RWPE2 (cell line): ENCODE measurements around the gene ZBED2.

ENCODE experiments used
- ATAC-seq: fragments of 200-7000 bp; cut with Tn5 transposase; 3 replicates; pipeline ENCODE4 v1.9.1; 2021; ENCODE audit warnings: low read depth
- DNase-seq: peaks from one replicate; pipeline ENCODE4 v3.0.0-alpha.2; 2020; ENCODE audit warnings: low spot score
- H3K27ac ChIP-seq: fragments of 450-650 bp; 2 replicates; pipeline ENCODE4 v1.5.1; 2017; ENCODE audit warnings: mild to moderate bottlenecking; ENCODE audit not compliant: poor library complexity, severe bottlenecking
- H3K27me3 ChIP-seq: fragments of 250-450 bp; sonication (Bioruptor Pico); 2 replicates; pipeline ENCODE4 v1.5.1; 2021; ENCODE audit warnings: mild to moderate bottlenecking, moderate library complexity; ENCODE audit not compliant: insufficient read depth, poor library complexity, severe bottlenecking
- H3K36me3 ChIP-seq: fragments of 250-450 bp; sonication (Bioruptor Pico); 2 replicates; pipeline ENCODE4 v1.5.1; 2020; ENCODE audit warnings: low read depth, mild to moderate bottlenecking, moderate library complexity
- H3K4me1 ChIP-seq: fragments of 250-450 bp; sonication (Bioruptor Pico); 2 replicates; pipeline ENCODE4 v1.5.1; 2021; ENCODE audit warnings: mild to moderate bottlenecking, moderate library complexity; ENCODE audit not compliant: insufficient read depth, poor library complexity, severe bottlenecking
- H3K4me3 ChIP-seq: fragments of 250-450 bp; sonication (Bioruptor Pico); 2 replicates; pipeline ENCODE4 v1.5.1; 2021; ENCODE audit warnings: mild to moderate bottlenecking, moderate library complexity; ENCODE audit not compliant: severe bottlenecking
- H3K9me3 ChIP-seq: fragments of 250-450 bp; sonication (Bioruptor Pico); 2 replicates; pipeline ENCODE4 v1.5.1; 2021; ENCODE audit warnings: mild to moderate bottlenecking, moderate library complexity; ENCODE audit not compliant: severe bottlenecking
- CTCF ChIP-seq: fragments of 450-650 bp; IDR thresholded peaks from one replicate; pipeline ENCODE4 v1.5.1; 2017; ENCODE audit warnings: mild to moderate bottlenecking, moderate library complexity; ENCODE audit not compliant: poor library complexity, severe bottlenecking

Gene ZBED2

GRCh38 chr3:111617406-111617805 lies 22.3 kb upstream of the ZBED2 start:
- no peak for ATAC-seq

DNA sequence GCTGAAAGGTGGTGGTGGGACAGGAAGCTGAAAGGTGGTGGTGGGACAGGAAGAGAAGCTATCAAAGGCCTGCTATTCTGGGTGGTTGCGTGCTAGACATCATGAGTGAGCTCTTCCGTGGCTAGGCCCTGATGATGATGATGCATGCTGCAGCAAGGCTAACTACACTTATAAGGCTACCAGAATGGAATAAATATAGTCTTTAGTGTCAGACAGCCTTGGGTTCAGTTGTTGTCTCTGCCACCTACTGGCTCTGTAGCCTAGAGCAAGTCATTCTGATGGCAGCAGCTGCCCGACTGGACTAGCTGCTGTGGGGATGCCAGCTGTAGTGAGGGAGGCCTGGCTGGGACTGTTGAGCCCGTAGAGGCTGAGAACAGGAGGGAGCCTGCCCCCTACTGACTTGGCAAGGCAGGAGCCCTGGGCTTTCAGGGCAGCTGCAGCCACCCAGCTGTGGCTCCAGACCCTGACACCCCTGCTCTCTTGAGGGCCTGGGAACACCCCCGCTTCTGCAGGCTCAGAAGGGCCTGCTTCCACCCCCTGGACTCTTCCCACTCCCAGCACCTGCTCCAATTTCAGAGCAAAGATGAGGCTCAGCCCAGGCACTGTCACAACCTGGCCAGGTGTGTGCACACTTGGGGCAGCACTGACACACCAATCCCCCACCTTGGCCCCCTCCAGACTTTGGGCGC lies 21.4 kb upstream of the ZBED2 start:
- no peaks in the 10 kb centered on the region for H3K36me3 ChIP-seq

More at GRCh38 chr3:111617406-111617805, 22.3 kb upstream of the ZBED2 start:
- no peak for DNase-seq
- Histone ChIP-seq H3K27ac (peak overlapping the region; percentile 11), H3K9me3 (no peaks in the 10 kb centered on the region), H3K4me1 (peaks cover 6% of the 10 kb centered on the region), H3K4me3 (no peak overlapping the region), H3K27me3 (no peaks in the 10 kb centered on the region), H3K36me3 (no peaks in the 10 kb centered on the region)
- no peak for TF ChIP-seq CTCF

DNA sequence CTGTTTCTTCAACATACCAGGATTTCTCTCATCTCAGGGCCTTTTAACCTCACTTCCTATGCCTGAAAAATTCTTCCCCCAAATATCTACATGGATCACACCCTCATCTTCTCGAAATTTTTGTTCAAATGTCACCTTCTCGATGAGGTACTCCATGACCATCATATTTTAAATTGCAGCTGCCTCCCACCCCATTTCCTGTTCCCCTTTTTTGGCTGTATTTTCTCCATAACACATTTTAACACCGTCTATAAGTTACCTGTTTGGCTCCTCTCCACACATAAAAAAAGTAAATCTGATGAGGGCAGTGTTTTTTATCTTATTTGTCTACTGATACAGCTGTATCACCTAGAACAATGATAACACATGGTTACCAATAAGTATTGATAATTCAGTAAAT lies 20.7 kb upstream of the ZBED2 start:
- no peak for ATAC-seq
- no peak overlapping the region for H3K27ac ChIP-seq
- no peaks in the 10 kb centered on the region for H3K27me3 ChIP-seq
- no peak for DNase-seq
- H3K9me3 ChIP-seq = no peaks in the 10 kb centered on the region
- no peak for TF ChIP-seq CTCF
- H3K4me1 ChIP-seq = peaks cover 11% of the 10 kb centered on the region
- H3K4me3 ChIP-seq = no peak overlapping the region
- H3K36me3 ChIP-seq = no peaks in the 10 kb centered on the region

More for the DNA sequence above, 21.4 kb upstream of the ZBED2 start:
- no peaks in the 10 kb centered on the region for H3K9me3 ChIP-seq
- H3K27ac ChIP-seq = no peak overlapping the region
- H3K4me3 ChIP-seq = no peak overlapping the region
- peaks cover 6% of the 10 kb centered on the region for H3K4me1 ChIP-seq
- no peaks in the 10 kb centered on the region for H3K27me3 ChIP-seq
- no peak for TF ChIP-seq CTCF
- ATAC-seq (peak; percentile 26; the same call in 1 of the 3 replicates), DNase-seq (no peak)

- DNase-seq (no peak), ATAC-seq (no peak)
- Histone ChIP-seq H3K36me3 (no peaks in the 10 kb centered on the region), H3K27me3 (no peaks in the 10 kb centered on the region), H3K27ac (no peak overlapping the region), H3K4me1 (peaks cover 20% of the 10 kb centered on the region), H3K9me3 (no peaks in the 10 kb centered on the region), H3K4me3 (no peak overlapping the region)
- TF ChIP-seq CTCF = no peak
Observed at GRCh38 chr3:111613294-111613693, 18.1 kb upstream of the ZBED2 start.

DNA sequence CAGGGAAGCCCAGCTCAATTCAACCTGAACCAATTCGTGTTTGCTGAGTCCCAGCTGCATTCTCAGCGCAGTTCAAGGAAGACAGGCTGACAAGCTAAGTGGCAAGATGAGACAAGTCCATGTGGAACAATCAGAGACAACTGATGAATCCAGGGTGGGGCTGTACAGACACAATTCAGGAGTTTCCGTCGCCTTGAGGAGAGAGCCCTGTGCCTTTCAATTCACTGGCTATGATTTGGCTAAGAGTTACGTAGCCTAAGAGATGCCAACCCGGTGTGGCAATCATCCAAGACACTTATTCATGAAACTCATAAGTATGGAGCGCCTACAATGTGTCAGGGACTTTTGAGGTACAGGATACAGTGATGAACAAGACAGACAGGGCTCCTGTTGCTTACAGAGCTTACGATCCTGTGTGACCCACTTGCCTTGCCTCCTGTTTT lies 15.5 kb upstream of the ZBED2 start:
- ATAC-seq (peak; percentile 97), DNase-seq (peak; percentile 85)
- no peak for TF ChIP-seq CTCF
- Histone ChIP-seq H3K36me3 (no peaks in the 10 kb centered on the region), H3K27ac (peak overlapping the region; percentile 99), H3K9me3 (no peaks in the 10 kb centered on the region), H3K4me3 (no peak overlapping the region), H3K27me3 (no peaks in the 10 kb centered on the region), H3K4me1 (peaks cover 20% of the 10 kb centered on the region)
